GM19351 (cell line): ENCODE results near the gene GPD1.
A peak's percentile ranks its signal among the peaks of the same experiment; 100 is the strongest.
"Not testable (repeated sequence)": the region's sequence is repeated elsewhere in the genome, so short reads cannot be mapped to it uniquely, and the experiment has no call there.

ENCODE experiments used
- ATAC-seq: cut with Tn5 transposase; IDR thresholded peaks from one replicate; pipeline ENCODE4 v1.9.1; 2021; ENCODE audit warnings: mild to moderate bottlenecking, moderate library complexity; ENCODE audit not compliant: unreplicated experiment

Gene GPD1

DNA sequence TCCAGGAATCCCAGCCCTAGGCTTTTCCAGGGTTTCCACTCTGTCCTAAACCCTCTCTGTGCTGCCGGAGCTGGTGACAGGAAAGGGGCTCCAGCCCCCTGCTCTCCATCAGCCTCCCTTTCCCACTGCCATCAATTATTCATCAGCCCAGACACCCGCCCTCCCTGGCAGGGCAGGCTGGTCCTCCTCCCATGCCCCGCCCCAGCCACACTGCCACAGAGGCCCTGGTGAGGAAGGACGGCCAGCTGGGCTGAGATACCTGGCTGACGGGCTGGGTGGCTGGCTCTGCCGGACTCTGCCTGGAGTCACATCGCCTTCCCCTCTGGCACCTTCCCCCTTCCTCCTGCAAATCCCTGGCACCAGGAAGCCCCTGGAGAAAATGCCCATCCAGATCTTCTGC lies 30.6 kb upstream of the GPD1 start:
- ATAC-seq: no peak

DNA sequence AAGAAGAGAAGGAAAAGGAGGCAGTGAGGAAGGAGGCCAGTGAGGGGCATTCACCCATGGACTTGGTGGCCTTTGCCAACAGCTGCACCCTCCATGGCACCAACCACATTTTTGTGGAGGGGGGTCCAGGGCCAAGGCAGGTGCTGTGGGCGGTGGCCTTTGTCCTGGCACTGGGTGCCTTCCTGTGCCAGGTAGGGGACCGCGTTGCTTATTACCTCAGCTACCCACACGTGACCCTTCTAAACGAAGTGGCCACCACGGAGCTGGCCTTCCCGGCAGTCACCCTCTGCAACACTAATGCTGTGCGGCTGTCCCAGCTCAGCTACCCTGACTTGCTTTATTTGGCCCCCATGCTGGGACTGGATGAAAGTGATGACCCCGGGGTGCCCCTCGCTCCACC lies 30.1 kb upstream of the GPD1 start:
- ATAC-seq: no peak

DNA sequence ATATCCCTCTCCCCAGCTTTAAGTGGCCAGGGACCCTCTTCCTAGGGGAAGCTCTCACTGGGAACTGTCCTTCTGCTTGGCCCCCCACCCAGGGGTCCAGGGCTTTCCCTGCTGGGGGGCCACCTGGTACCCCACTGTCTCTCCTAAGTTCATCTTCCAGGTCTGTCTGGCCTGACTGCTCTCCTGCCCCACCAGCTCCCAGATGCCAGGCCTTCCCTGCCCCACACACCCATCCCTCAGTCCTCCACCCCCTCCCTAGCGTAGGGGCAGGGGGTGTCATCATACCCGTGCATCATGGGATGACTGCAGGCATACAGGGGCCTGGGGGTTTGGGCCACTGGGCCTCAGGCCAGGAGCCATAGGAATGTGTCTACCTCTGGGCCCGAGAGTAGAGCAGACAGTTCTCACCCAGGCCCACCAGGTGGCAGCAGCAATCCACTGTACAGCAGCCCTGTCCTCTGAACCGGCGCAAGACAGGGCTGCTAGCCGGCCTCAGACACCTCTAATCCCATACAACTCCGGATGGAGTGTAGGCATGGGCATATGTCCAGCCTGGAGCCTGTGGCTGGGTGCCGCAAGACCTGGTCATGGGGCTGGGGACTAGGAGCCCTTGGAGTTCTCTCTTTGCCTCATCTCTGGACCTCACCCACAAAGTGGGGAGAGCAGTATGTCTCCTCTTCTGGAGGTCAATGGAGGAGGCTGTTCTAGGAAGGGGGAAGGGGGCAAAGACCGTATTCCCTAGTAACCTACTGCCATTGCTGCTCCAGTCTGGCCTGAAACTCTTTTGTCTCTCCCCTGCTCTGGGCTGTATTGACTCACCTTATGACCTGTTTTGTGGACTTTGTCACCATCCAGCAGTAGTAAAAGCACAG lies 28.6 kb upstream of the GPD1 start:
- peak; percentile 92 for ATAC-seq

DNA sequence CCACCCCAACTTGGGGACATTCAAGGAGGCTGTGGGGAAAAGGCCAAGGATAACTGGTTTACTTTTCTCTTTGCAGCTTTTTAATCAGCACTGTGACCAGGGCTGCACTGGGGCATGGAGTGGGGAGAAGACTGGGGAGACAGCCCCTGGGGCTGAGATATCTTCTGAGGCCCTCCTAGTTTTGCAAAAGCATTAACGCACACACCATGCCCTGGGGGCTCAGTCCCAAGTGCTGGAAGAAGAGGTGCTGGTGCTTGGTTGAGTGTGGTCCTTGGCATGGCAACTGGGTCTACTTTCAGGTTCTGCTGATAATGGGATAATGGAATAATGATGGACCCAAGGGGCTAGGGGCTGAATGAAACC lies 28.0 kb upstream of the GPD1 start:
- ATAC-seq: no peak

DNA sequence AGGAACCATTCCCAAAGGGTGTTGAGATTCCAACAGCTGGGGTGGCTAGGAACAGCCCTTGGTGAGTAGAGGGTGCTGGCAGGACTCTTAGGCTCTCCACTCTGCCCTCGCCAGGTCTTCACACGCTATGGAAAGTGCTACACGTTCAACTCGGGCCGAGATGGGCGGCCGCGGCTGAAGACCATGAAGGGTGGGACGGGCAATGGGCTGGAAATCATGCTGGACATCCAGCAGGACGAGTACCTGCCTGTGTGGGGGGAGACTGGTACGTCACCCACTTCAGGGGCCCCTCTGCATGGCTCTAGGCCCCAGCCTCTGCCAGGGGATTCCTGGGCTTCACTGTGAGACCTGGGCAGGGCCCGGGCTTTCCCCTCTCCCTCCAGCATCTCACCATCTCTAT lies 26.7 kb upstream of the GPD1 start:
- no peak for ATAC-seq

DNA sequence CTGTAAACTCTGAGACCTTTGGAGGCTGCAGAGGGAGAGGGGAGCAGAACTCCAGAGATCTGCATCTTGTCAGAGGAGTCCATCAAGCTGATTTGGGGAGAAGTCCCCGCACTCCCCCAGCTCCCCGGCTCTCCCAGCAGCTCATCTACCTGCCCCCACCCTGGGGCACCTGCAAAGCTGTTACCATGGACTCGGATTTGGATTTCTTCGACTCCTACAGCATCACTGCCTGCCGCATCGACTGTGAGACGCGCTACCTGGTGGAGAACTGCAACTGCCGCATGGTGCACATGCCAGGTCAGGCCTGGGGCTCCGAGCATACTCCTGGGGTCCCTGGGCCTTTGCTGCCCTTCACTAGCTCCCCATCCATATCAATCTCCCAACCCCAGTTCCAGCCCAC lies 25.5 kb upstream of the GPD1 start:
- no peak for ATAC-seq

DNA sequence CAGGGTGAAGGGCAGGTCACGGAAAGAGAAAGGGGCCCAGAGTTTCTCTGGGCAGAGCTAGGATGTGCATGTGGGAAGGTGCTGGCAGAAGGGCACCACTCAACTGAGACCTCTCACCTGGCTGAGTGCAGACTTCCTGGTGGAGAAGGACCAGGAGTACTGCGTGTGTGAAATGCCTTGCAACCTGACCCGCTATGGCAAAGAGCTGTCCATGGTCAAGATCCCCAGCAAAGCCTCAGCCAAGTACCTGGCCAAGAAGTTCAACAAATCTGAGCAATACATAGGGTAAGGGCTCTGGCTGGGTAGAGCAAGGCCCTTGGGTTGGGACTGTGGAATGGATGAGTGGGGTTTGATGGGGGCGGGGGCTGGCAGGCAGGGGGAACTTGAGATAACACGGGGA lies 24.0 kb upstream of the GPD1 start:
- no peak for ATAC-seq

DNA sequence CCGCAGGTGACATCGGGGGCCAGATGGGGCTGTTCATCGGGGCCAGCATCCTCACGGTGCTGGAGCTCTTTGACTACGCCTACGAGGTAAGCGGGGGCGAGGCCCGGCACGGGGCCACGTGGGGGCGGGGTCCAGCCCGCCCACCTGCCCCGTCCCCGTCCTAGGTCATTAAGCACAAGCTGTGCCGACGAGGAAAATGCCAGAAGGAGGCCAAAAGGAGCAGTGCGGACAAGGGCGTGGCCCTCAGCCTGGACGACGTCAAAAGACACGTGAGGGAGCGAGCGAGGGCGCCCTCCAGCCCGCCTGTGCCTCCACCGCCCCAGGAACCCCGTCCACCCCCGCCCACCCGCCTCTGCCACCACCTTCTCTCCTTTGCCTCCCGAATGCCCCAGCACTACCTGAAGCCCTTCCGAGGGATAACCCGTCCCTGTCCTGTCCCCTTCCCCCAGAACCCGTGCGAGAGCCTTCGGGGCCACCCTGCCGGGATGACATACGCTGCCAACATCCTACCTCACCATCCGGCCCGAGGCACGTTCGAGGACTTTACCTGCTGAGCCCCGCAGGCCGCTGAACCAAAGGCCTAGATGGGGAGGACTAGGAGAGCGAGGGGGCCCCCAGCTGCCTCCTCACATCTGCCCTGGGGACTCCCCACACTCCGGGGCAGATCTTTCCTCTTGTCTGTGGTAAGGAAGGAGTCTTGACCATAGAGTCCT lies 22.6 kb upstream of the GPD1 start:
- ATAC-seq: no peak

DNA sequence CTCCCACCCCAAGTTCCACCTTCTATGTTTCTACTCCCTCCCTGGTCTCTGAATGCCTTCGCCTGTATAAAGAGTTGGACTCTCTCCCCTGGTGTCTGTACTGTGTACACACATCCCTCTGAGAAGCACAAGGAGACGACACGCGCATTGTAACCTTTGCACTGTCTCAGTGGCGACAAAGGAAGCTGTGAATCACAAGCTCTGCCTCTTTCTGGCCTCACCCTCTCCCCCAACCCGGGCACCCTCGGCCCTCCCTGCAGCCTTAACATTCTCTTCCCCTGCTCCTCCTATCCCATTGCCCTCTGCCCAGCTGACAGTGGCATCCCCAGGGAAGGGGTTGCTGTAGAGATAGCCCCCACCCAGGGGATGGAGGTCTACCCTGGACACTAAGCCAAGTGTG lies 21.2 kb upstream of the GPD1 start:
- no peak for ATAC-seq

DNA sequence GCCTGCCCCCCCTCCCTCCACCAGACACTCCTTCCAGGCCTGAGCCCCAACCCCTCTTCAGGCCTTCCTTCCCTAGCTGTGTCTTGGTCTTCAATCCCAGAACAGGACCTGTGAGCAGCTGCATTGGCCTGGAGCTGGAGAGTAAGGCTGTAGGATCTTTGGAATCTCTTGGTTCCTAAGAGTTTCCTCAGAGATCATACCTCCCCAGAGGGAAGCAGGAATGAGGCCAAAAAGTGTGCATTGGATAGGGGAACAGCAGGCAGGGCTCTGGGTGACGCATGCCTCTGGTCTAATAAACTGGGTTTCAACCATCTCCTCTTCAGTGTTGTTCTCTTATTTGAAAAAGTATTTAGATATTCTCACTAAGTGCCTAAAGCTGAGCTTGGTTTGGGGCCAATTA lies 20.5 kb upstream of the GPD1 start:
- no peak for ATAC-seq

DNA sequence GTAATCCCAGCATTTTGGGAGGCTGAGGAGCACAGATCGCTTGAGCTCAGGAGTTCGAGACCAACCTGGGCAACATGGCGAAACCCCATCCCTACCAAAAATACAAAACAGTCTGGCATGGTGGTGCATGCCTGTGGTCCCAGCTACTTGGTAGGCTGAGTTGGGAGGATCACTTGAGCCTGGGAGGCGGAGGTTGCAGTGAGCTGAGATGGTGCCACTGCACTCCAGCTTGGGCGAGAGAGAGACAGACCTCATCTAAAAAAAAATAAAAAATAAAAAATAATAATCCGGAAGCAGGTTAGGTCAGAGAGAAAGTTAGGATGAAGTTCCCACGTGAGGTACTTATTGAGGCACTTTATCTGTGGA lies 19.4 kb upstream of the GPD1 start:
- ATAC-seq: not testable (repeated sequence)

DNA sequence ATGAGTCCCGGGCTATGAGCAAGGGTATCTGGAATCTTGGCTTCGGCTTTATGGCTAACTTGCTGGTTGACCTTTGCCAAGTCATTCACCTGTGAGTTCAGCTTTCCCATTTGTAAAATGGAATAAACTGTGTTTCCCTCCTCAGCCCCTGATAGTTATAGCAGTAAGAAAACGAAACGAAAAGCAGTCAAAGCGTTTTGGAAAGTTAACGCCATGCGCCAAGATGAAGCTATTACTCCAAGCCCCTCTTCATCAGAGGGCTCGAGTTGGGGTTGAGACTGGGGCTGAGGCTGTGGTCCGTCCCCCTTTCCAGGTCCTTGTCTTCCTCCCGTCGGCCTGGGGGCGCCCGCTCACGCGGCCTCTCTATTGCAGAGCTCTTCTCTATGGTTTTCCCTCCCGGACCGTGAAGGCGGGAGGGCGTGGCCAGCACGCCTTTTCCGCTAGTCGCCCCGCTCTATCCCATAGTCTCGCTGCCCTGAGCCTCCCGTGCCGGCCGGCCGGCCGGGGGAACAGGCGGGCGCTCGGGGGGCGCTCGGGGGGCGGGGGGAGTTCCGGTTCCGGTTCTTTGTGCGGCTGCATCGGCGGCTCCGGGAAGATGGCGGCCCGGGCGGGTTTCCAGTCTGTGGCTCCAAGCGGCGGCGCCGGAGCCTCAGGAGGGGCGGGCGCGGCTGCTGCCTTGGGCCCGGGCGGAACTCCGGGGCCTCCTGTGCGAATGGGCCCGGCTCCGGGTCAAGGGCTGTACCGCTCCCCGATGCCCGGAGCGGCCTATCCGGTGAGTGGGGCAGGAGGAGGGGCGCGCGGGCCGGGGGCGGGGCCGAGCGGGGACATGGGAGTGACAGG lies 18.8 kb upstream of the GPD1 start, which contains the start of gene SMARCD1:
Gene SMARCD1, plus strand, starts transcription at position 568 of the 840 bp plus-strand sequence. Its CDS starts 28 bp downstream, at position 596.
- peak; percentile 76 for ATAC-seq

DNA sequence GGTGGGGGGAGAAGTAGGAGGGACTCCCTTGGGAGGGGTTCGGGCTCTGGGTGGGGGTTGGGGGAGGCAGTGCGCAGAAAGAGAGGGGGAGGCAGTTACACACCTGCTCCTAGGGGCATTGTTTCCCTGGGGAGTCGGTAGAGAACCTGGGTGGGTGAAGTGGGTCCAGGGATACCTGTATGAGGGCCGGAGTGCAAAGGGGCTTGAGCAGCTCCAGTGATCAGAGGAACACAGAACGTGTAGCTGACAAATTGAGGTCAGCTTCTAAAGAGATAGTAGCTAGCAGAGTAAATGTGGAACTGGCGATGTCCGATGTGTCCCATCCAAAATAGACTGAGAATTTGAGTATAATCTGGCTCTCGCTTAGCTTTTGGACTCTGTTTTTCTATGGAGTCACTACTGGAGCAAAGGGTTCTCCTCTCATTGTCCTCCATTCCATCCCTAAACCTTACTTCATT lies 18.2 kb upstream of the GPD1 start:
- ATAC-seq: peak; percentile 14

DNA sequence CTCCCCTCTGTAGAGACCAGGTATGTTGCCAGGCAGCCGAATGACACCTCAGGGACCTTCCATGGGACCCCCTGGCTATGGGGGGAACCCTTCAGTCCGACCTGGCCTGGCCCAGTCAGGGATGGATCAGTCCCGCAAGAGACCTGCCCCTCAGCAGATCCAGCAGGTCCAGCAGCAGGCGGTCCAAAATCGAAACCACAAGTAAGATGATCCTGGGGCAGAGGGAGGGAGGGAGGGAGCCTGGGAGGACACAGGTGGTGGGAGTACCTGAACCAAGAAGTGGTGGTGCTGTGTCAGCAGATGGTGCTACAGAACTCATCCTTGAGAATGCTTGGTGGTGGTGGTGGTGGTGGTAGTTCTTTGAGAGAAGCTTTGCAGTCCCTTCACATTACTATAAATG lies 17.7 kb upstream of the GPD1 start:
- no peak for ATAC-seq

DNA sequence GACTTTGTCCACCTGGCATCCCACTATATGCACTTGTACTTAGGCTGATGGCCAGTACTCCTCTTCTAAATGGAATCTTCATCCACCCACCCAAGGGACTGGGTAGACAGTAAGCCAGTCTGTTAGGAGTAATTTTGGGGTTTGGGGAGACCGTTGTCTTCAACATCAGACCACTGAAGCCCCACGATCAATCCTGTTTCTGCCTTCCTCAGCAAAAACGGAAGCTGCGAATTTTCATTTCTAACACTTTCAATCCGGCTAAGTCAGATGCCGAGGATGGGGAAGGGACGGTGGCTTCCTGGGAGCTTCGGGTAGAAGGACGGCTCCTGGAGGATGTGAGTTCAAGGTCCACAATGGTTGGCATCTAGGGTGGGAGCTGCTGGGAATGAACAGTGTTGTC lies 16.7 kb upstream of the GPD1 start:
- ATAC-seq: no peak

DNA sequence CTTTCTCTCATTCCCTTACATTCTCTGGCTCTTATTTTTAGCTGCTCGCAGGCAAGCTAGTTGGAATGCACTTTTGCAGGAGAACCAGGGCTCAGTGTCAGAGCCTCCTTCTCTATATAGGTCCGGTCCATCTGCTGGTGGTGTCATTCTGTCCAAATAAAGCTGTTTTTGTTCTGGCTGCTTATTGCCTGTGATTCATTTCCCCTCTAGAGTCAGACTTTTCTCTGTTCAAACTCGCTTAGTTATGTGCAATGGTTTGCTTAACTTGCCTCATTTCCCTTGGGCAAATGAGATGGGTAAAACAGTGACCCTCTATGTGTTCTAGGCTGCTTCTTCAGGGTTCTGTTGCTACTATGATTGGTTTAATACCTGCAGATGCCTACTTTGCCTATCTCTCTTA lies 15.8 kb upstream of the GPD1 start:
- ATAC-seq: no peak

DNA sequence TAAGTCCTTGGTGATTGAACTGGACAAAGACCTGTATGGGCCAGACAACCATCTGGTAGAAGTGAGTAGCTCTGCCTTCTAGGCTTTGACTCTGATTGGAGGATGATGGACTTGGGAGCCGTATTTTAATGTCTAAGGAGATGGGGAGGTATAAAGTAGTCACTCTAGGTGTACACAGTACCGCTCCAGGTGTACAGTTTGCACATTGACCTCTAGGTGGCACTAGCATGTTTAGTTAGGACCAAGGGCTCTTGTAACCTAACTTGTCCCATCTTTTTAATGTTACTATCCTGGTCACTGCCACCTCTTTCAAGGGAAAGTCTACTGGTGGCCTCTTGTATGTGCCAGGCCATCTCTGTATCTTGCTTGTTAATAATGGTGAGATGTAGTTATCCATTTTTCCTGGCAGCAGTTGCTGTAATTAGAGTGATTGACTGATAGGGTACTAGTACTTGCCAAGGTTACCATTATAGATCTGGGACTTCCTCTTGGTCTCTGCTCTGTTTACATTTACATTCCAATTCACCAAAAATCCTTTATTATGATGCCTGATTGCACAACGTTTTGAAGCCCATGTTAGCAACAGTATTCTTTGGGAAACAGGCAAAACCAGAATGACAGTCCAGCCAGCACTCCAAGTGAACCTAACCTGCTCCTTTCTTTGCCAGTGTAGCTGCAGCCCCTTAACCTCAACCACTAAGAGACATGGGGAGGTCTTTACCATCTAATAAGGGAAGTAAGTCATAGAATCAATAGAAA lies 15.1 kb upstream of the GPD1 start:
- ATAC-seq: no peak

DNA sequence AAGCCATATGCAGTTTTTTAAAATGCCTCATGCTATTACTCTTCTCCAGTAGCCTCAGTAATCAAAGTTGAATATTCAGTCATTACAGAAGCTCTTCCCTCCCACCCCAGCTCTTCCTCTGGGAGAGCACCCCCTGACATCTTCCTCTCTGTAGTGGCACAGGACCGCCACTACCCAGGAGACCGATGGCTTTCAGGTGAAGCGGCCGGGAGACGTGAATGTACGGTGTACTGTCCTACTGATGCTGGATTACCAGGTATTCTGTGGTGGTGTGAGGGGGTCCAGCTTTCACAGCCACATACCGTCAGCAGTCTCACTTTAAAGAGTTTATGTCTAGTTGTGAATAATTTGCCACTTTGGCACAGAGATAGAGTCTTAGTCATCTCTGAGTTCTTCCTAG lies 14.1 kb upstream of the GPD1 start:
- ATAC-seq: no peak

DNA sequence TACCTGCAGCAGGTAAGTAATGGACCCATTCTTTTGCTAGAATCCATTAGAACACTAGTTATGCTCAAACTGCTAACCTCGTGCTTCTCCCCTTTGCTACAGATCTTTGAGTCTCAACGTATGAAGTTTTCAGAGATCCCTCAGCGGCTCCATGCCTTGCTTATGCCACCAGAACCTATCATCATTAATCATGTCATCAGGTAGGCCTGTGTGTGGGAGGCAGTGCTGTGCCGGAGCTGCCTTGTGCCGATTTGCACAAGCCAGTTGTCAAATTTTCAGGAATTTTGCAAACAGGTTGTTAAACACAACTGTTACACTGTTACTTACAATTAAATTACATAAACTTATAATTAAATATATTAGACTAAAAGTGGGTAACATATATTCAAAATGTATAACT lies 13.4 kb upstream of the GPD1 start:
- ATAC-seq: no peak

DNA sequence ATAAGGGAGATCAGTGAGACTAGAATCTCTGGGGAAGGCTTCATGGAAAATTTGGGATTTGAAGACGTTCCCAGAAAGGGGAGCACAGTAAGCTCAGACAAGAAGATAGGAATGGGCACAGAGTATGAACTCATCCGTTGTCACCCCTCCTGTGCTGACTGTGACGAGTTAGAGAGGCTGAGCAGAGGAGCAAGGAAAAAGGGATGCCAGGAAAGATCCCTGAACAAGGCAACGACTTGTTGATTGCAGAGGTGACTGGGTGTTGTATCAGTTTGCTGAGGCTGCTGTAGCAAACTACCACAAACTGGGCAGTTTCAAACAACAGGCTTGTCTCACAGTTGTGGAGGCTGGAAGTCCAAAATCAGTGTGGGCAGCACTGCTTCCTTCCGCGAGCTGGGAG lies 5.9 kb upstream of the GPD1 start:
- no peak for ATAC-seq
